PC-3 (cell line): ENCODE measurements around the gene ARHGEF38. TPM values are rescaled to one million over a fixed set of nuclear protein-coding genes. Genes with fewer than 3 reads are reported as not detected.

ENCODE experiments used
- ATAC-seq: fragments of 200-7000 bp; cut with Tn5 transposase; 2 replicates; pipeline ENCODE4 v1.9.1; 2020; ENCODE audit warnings: mild to moderate bottlenecking, moderate library complexity
- BruUV-seq: library from RNA; stranded (reverse); fragments of 400-500 nt; replicated peaks from 2 replicates; lab custom pipeline; 2021; lab: Mats Ljungman, UMichigan
- CTCF ChIA-PET: fragments of 300-600 bp; sonication (Branson Sonifier 250); formaldehyde crosslinking; loops from one replicate; lab custom pipeline; 2022; ENCODE audit warnings: antibody characterized with exemption; lab: Charles Lee
- POLR2A ChIA-PET: fragments of 300-600 bp; sonication (Branson Sonifier 250); formaldehyde crosslinking; loops from one replicate; lab custom pipeline; 2022; ENCODE audit warnings: antibody characterized with exemption; ENCODE audit not compliant: unreplicated experiment; lab: Charles Lee
- DNase-seq: peaks from one replicate; pipeline ENCODE4 v3.0.0-alpha.2; 2015
- H2AFZ ChIP-seq: fragments of 300-600 bp; sonication (generic); 2 replicates; pipeline ENCODE4 v1.6.0; 2016; ENCODE audit warnings: antibody characterized with exemption, low read length
- H3F3A ChIP-seq: fragments of 300-600 bp; sonication (generic); one replicate; pipeline ENCODE4 v1.6.0; 2017; ENCODE audit warnings: antibody characterized with exemption, low read length, control low read depth, mild to moderate bottlenecking; ENCODE audit not compliant: unreplicated experiment
- H3K27ac ChIP-seq: fragments of 300-600 bp; sonication (generic); 2 replicates; pipeline ENCODE4 v1.5.1; 2016; ENCODE audit warnings: mild to moderate bottlenecking, low read length
- H3K27me3 ChIP-seq: fragments of 300-600 bp; sonication (generic); 2 replicates; pipeline ENCODE4 v1.6.1; 2016; ENCODE audit warnings: low read length, mixed read lengths
- H3K36me3 ChIP-seq: fragments of 300-600 bp; sonication (generic); 2 replicates; pipeline ENCODE4 v1.6.1; 2016; ENCODE audit warnings: low read depth, mixed run types, low read length, mixed read lengths
- H3K4me1 ChIP-seq: fragments of 300-600 bp; sonication (generic); 2 replicates; pipeline ENCODE4 v1.5.1; 2016; ENCODE audit warnings: low read length; ENCODE audit not compliant: insufficient read depth
- H3K4me2 ChIP-seq: fragments of 300-600 bp; sonication (generic); 2 replicates; pipeline ENCODE4 v1.6.0; 2016; ENCODE audit warnings: low read length
- H3K4me3 ChIP-seq: fragments of 300-600 bp; sonication (generic); 2 replicates; pipeline ENCODE4 v1.5.1; 2016; ENCODE audit warnings: mild to moderate bottlenecking, low read length, mixed read lengths
- H3K79me2 ChIP-seq: fragments of 300-600 bp; sonication (generic); 2 replicates; pipeline ENCODE4 v1.6.1; 2017; ENCODE audit warnings: low read length, mixed read lengths
- H3K9ac ChIP-seq: fragments of 300-600 bp; sonication (generic); 2 replicates; pipeline ENCODE4 v1.6.0; 2016; ENCODE audit warnings: mild to moderate bottlenecking, low read length
- H3K9me2 ChIP-seq: fragments of 300-600 bp; sonication (generic); replicated peaks from 2 replicates; pipeline ENCODE4 v1.6.1; 2016; ENCODE audit warnings: mixed run types, low read length, mixed read lengths
- H3K9me3 ChIP-seq: fragments of 300-600 bp; sonication (generic); 2 replicates; pipeline ENCODE4 v1.6.1; 2016; ENCODE audit warnings: low read length, mixed read lengths
- H4K20me1 ChIP-seq: fragments of 300-600 bp; sonication (generic); 2 replicates; pipeline ENCODE4 v1.6.1; 2016; ENCODE audit warnings: low read length, mixed read lengths
- CTCF ChIP-seq: fragments of 300-600 bp; sonication (generic); conservative IDR thresholded peaks from 2 replicates; pipeline ENCODE4 v1.5.1; 2017; ENCODE audit warnings: antibody characterized with exemption, low read depth, mild to moderate bottlenecking, low read length
- EZH2 ChIP-seq: fragments of 300-600 bp; sonication (generic); IDR thresholded peaks from one replicate; pipeline ENCODE4 v1.6.1; 2017; ENCODE audit warnings: antibody characterized with exemption, mild to moderate bottlenecking, low read length; ENCODE audit not compliant: unreplicated experiment
- EZH2phosphoT487 ChIP-seq: fragments of 300-600 bp; sonication (generic); IDR thresholded peaks from 2 replicates; pipeline ENCODE4 v1.6.1; 2018; ENCODE audit warnings: mild to moderate bottlenecking, antibody characterized with exemption, low read length, borderline replicate concordance
- intact Hi-C: fragments of 100-400 bp; cut with micrococcal nuclease; formaldehyde crosslinking; loops from 2 replicates; pipeline ENCODE4 v1.9.0; 2023
- total RNA-seq: library from RNA; depleted of rRNA; stranded (reverse); fragments of >200 nt; gene quantifications from 2 replicates; pipeline ENCODE4 v1.2.3, GENCODE V29; 2014

Gene ARHGEF38
- total RNA-seq, 1 experiment from 2014 or later, result 2.0 TPM

DNA sequence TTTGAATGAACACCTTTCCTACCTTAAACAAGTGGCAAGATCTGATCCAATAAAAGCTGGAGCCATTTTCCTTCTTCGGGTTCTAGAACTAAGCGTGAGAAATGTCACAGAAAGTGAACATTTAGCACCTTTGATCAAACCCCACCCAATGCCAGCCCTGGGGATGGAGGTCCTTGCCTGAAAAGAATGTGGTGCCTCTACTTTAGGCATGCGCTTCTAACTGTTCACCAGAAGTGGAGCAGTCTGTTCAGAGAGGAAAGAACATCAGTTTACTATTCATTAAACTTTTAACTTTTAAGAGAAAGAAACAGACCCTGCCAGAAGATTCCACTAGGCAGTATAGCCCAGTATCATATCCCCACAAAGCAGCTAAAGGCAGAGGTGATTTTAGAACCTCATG, 80.2 kb downstream of the ARHGEF38 start:
- H3K27me3 ChIP-seq, result no peaks in the 10 kb centered on the region
- POLR2A ChIA-PET, result interaction anchor here (0.9 kb wide), 1 partner anchor 80 kb away, joined by 3 read pairs; the partner anchor contains the start of gene ARHGEF38
- H3K36me3 ChIP-seq, result no peaks in the 10 kb centered on the region
- no peak overlapping the region for H2AFZ ChIP-seq
- H3K9me2 ChIP-seq, result no peaks in the 10 kb centered on the region
- TF ChIP-seq EZH2phosphoT487 (no peak), EZH2 (no peak), CTCF (no peak)
- intact Hi-C loops, result loop anchor here (1.0 to 5.0 kb wide), 8 partner anchors 22 to 159 kb away; partner anchors contain the start of genes ARHGEF38, GSTCD and INTS12
- CTCF ChIA-PET, result interaction anchor here (0.5 to 1.6 kb wide), 3 partner anchors 80 to 136 kb away, joined by 3 to 5 read pairs (median 4); partner anchors contain the start of gene ARHGEF38
- no TSS peak for BruUV-seq
- H3K4me3 ChIP-seq, result peak overlapping the region; percentile 48; the same call in 1 of the 2 replicates
- peak; percentile 39 for ATAC-seq
- DNase-seq, result no peak
- H3K4me1 ChIP-seq, result peaks cover 38% of the 10 kb centered on the region
- no peaks in the 10 kb centered on the region for H3F3A ChIP-seq
- no peaks in the 10 kb centered on the region for H3K9me3 ChIP-seq
- peak overlapping the region; percentile 55 for H3K9ac ChIP-seq
- peak overlapping the region; percentile 78 for H3K4me2 ChIP-seq
- H3K27ac ChIP-seq, result peak overlapping the region; percentile 93
- no peaks in the 10 kb centered on the region for H3K79me2 ChIP-seq
- H4K20me1 ChIP-seq, result no peaks in the 10 kb centered on the region

DNA sequence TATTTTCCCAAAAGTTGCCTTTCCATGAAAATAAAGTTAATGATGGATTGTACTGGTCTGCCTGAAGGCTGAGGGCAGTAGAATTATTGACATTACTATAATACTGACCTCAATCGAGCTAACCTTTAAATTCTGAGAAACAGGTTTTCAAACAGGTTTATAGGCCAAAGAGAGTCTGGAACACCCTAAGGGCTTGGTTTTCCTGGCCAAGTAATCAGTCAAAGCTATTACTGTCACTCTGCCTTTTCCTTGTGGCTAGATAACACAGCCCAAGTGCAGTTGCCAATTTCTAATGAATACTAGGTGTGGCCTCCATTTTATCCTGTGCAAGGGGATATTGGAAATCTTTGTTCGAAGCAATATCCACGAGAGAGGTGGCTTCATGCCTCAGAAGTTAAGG, 80.8 kb downstream of the ARHGEF38 start:
- Histone ChIP-seq H3K9ac (peak overlapping the region; percentile 55), H3K27ac (peak overlapping the region; percentile 93), H2AFZ (no peak overlapping the region), H3F3A (no peaks in the 10 kb centered on the region), H3K9me2 (no peaks in the 10 kb centered on the region), H3K9me3 (no peaks in the 10 kb centered on the region), H4K20me1 (no peaks in the 10 kb centered on the region), H3K4me1 (peaks cover 38% of the 10 kb centered on the region), H3K27me3 (no peaks in the 10 kb centered on the region), H3K4me3 (peak overlapping the region; percentile 48; the same call in 1 of the 2 replicates), H3K79me2 (no peaks in the 10 kb centered on the region), H3K36me3 (no peaks in the 10 kb centered on the region), H3K4me2 (peak overlapping the region; percentile 78)
- ATAC-seq (peak; percentile 77), DNase-seq (peak; percentile 92)
- CTCF ChIA-PET, result interaction anchor here (0.6 to 1.6 kb wide), 3 partner anchors 19 to 112 kb away, joined by 3 to 5 read pairs (median 4); partner anchors contain the start of gene ARHGEF38
- POLR2A ChIA-PET, result interaction anchor here (0.9 kb wide), 1 partner anchor 81 kb away, joined by 3 read pairs; the partner anchor contains the start of gene ARHGEF38
- no TSS peak for BruUV-seq
- intact Hi-C loops, result loop anchor here (1.0 to 5.0 kb wide), 8 partner anchors 22 to 136 kb away; partner anchors contain the start of genes ARHGEF38, GSTCD and INTS12
- TF ChIP-seq CTCF (no peak), EZH2 (no peak), EZH2phosphoT487 (no peak)
